Endothelial cell of umbilical vein (primary cell): Measurements from ENCODE around the gene MNAT1. TPM values are rescaled to one million over a fixed set of nuclear protein-coding genes. Genes with fewer than 3 reads are reported as not detected.

Experiments
- BruUV-seq: library from RNA; stranded (reverse); fragments of 400-500 nt; replicated peaks from 2 replicates; lab custom pipeline; 2021; lab: Mats Ljungman, UMichigan
- CTCF ChIA-PET: fragments of 300-600, 350-600 bp; sonication (Branson Sonifier 250); formaldehyde crosslinking; loops from one replicate; lab custom pipeline; 2021; ENCODE audit warnings: antibody characterized with exemption, inconsistent platforms; lab: Charles Lee
- POLR2A ChIA-PET: fragments of 300-600, 350-600 bp; sonication (Branson Sonifier 250); formaldehyde crosslinking; loops from one replicate; lab custom pipeline; 2021; ENCODE audit warnings: antibody characterized with exemption, inconsistent platforms; lab: Charles Lee
- DNase-seq: peaks from one replicate; pipeline ENCODE4 v3.0.0-alpha.2; 2011; ENCODE audit warnings: low read depth, low spot score
- FAIRE-seq: peaks from 2 replicates; lab custom pipeline; 2011; peaks lifted over from hg19 to GRCh38; lab: Jason Lieb, UNC
- H2AFZ ChIP-seq: 2 replicates; pipeline ENCODE4 v1.6.0; 2012; ENCODE audit warnings: low read depth, low read length, control low read depth, inconsistent platforms
- H3K27ac ChIP-seq: 2 replicates; pipeline ENCODE4 v1.5.1; 2011; ENCODE audit warnings: low read depth, mild to moderate bottlenecking, control low read depth, low read length, moderate library complexity; ENCODE audit not compliant: insufficient read depth
- H3K27me3 ChIP-seq, 2 experiments: 2 replicates each; pipeline versions ENCODE4 v1.6.0 to v1.6.1; 2011; ENCODE audit warnings: low read length in 2 of 2, mixed read lengths in 1 of 2; ENCODE audit not compliant: control insufficient read depth in 2 of 2, insufficient read depth in 2 of 2
- H3K36me3 ChIP-seq, 2 experiments: 2 replicates in 1 of 2; 3 replicates in 1 of 2; pipeline ENCODE4 v1.5.1; 2011; ENCODE audit warnings: low read length in 2 of 2, mild to moderate bottlenecking in 1 of 2, moderate library complexity in 1 of 2; ENCODE audit not compliant: control insufficient read depth in 2 of 2, insufficient read depth in 2 of 2; ENCODE audit errors: extremely low read depth in 1 of 2
- H3K4me1 ChIP-seq: 3 replicates; pipeline ENCODE4 v1.5.1; 2011; ENCODE audit warnings: mild to moderate bottlenecking, low read length; ENCODE audit not compliant: control insufficient read depth, insufficient read depth; ENCODE audit errors: extremely low read depth
- H3K4me2 ChIP-seq: 2 replicates; pipeline ENCODE4 v1.6.1; 2011; ENCODE audit warnings: low read length, control low read depth, mixed read lengths; ENCODE audit not compliant: insufficient read depth
- H3K4me3 ChIP-seq, 3 experiments: fragments of 200-600 bp in 1 of 3; sonication (generic), shearing (Covaris generic) in 1 of 3; replicated peaks in 1 of 3; 2 replicates each; pipeline ENCODE4 v1.5.1; 2011 to 2016; ENCODE audit warnings: control low read depth in 3 of 3, low read length in 3 of 3, mild to moderate bottlenecking in 2 of 3, inconsistent platforms in 1 of 3, low read depth in 1 of 3, moderate library complexity in 1 of 3; ENCODE audit not compliant: insufficient read depth in 1 of 3
- H3K79me2 ChIP-seq: 2 replicates; pipeline ENCODE4 v1.6.0; 2012; ENCODE audit warnings: low read length, inconsistent platforms; ENCODE audit not compliant: control insufficient read depth, insufficient read depth
- H3K9ac ChIP-seq: replicated peaks from 2 replicates; pipeline ENCODE3; 2011; ENCODE audit warnings: low read length, control low read depth; ENCODE audit not compliant: insufficient read depth; ENCODE audit errors: extremely low read depth
- H3K9me1 ChIP-seq: replicated peaks from 3 replicates; pipeline ENCODE4 v1.6.0; 2011; ENCODE audit warnings: mild to moderate bottlenecking, low read length; ENCODE audit not compliant: control insufficient read depth, insufficient read depth; ENCODE audit errors: extremely low read depth
- H3K9me3 ChIP-seq: replicated peaks from 2 replicates; pipeline ENCODE4 v1.5.1; 2012; ENCODE audit warnings: low read length, inconsistent platforms; ENCODE audit not compliant: control insufficient read depth, insufficient read depth
- H4K20me1 ChIP-seq: replicated peaks from 2 replicates; pipeline ENCODE3; 2011; ENCODE audit warnings: mild to moderate bottlenecking, low read length; ENCODE audit not compliant: control insufficient read depth, insufficient read depth; ENCODE audit errors: extremely low read depth
- CTCF ChIP-seq, 2 donors: IDR thresholded peaks; 1 replicate in 1 of 2; 2 replicates in 1 of 2; pipeline ENCODE4 v1.5.1; 2011; ENCODE audit warnings: low read length in 2 of 2, mild to moderate bottlenecking in 2 of 2, moderate library complexity in 2 of 2, control low read depth in 1 of 2, inconsistent platforms in 1 of 2, low read depth in 1 of 2; ENCODE audit not compliant: insufficient read depth in 1 of 2; ENCODE audit errors: extremely low read depth in 1 of 2
- EZH2 ChIP-seq: IDR thresholded peaks from 2 replicates; pipeline ENCODE4 v1.6.1; 2012; ENCODE audit warnings: borderline replicate concordance, low read depth, mild to moderate bottlenecking, moderate library complexity, low read length, inconsistent platforms; ENCODE audit not compliant: severe bottlenecking
- FOS ChIP-seq: IDR thresholded peaks from 2 replicates; pipeline ENCODE4 v1.6.1; 2011; ENCODE audit warnings: mild to moderate bottlenecking, low read length, moderate library complexity, borderline replicate concordance; ENCODE audit not compliant: insufficient read depth
- GATA2 ChIP-seq: IDR thresholded peaks from 2 replicates; pipeline ENCODE4 v1.7.0; 2011; ENCODE audit warnings: low read depth, mild to moderate bottlenecking, moderate library complexity, mixed read lengths, low read length; ENCODE audit not compliant: insufficient read length, insufficient read depth
- JUN ChIP-seq: IDR thresholded peaks from 2 replicates; pipeline ENCODE4 v1.6.1; 2011; ENCODE audit warnings: borderline replicate concordance, low read depth; ENCODE audit not compliant: insufficient read length, insufficient read depth
- MYC ChIP-seq: IDR thresholded peaks from one replicate; pipeline ENCODE4 v1.6.1; 2011; ENCODE audit warnings: mild to moderate bottlenecking, low read depth, low read length
- POLR2A ChIP-seq: IDR thresholded peaks from 2 replicates; pipeline ENCODE4 v1.6.1; 2012; ENCODE audit warnings: low read depth, mild to moderate bottlenecking, control low read depth, low read length
- POLR2AphosphoS5 ChIP-seq: IDR thresholded peaks from 2 replicates; pipeline ENCODE4 v1.6.1; 2012; ENCODE audit warnings: low read depth, mild to moderate bottlenecking, control low read depth, low read length, moderate library complexity; ENCODE audit not compliant: insufficient read depth
- dilution Hi-C: fragments of 300-500 bp; cut with MboI; formaldehyde crosslinking; loops from one replicate; pipeline ENCODE4 v1.15.0; 2019; ENCODE audit warnings: low sequenced_read_pairs; ENCODE audit not compliant: extremely low pct_ligation_motif_present
- intact Hi-C: fragments of 100-400 bp; cut with micrococcal nuclease; formaldehyde crosslinking; loops from one replicate; pipeline ENCODE4 v1.10.0; 2022
- polyA plus RNA-seq, 4 experiments: library from polyadenylated mRNA; depleted of rRNA in 3 of 4; stranded (reverse) in 3 of 4; unstranded in 1 of 4; fragments of >200 nt; gene quantifications; 2 replicates each; pipeline versions ENCODE4 v1.2.1 to v1.2.3, GENCODE V29; 2011 to 2012; ENCODE audit warnings: missing spikeins in 1 of 4
- total RNA-seq: library from RNA; stranded (reverse); gene quantifications from 2 replicates; pipeline ENCODE4 v1.2.3, GENCODE V29; 2021
- TF ChIP-seq, protein P1 (sequence below): IDR thresholded peaks from 2 replicates; pipeline ENCODE4 v1.6.1; 2011; ENCODE audit not compliant: insufficient read depth, insufficient read length

The MNAT1 gene
- total and polyA plus RNA-seq, 2 donors (not counting 3 experiments of a cell fraction or from before 2014, with no cell fraction given) = 35.7 to 55.7 TPM

DNA sequence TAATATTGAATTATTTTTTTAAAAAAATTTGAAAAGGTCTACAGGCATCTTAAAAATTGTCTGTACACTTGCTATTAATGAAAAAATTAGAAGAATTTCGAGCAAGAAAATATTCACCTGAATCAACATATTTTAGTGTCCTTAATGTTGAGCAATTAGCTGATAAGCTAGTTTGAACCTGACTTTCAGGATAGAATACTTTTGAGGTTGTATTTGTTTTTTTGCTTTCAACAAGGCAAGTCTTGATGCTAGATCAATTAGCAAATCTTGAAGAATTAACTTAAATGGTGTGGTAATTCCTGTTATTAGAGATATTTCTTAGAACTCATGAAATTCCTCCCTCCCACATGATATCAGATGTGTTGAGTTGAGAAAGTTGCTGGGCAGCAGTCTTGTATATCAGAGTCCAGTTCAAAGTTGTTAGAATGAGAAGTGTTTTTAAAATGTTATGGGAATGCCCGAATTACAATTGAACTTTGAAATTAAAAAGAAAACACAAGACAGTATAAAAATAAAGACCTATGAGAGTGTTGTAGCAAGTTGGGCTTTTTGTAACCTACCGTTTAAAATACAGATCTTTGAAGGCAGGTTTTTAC is 127.1 kb downstream of the MNAT1 start:
- H2AFZ ChIP-seq = no peak overlapping the region
- H3K27ac ChIP-seq = no peak overlapping the region
- no peaks in the 10 kb centered on the region for H3K27me3 ChIP-seq
- no peak overlapping the region for H3K4me3 ChIP-seq
- no peaks in the 10 kb centered on the region for H3K36me3 ChIP-seq
- no peak overlapping the region for H3K4me2 ChIP-seq
- FAIRE-seq = no peak
- DNase-seq = no peak
- ChIA-PET POLR2A (no interaction called here), CTCF (interaction anchor here (0.8 kb wide), 1 partner anchor 14 kb away, joined by 4 read pairs; no protein-coding TSS in a partner anchor)
- H3K4me1 ChIP-seq = no peaks in the 10 kb centered on the region
- H3K9ac ChIP-seq = no peak overlapping the region
- no peaks in the 10 kb centered on the region for H4K20me1 ChIP-seq
- intact Hi-C loops = no loop called here
- no peaks in the 10 kb centered on the region for H3K9me3 ChIP-seq
- TF ChIP-seq EZH2 (no peak), MYC (no peak), FOS (no peak), POLR2A (no peak), CTCF (IDR thresholded peaks at IDR 0.05; ENCODE audit: extremely low read depth in 1 of 2, insufficient read depth in 1 of 2, low read depth in 1 of 2, low read length in 2 of 2) (no peak), JUN (no peak), POLR2AphosphoS5 (no peak), GATA2 (no peak)
- TF ChIP-seq, protein P1, sequence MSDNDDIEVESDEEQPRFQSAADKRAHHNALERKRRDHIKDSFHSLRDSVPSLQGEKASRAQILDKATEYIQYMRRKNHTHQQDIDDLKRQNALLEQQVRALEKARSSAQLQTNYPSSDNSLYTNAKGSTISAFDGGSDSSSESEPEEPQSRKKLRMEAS = no peak
- H3K9me1 ChIP-seq = no peaks in the 10 kb centered on the region
- no peaks in the 10 kb centered on the region for H3K79me2 ChIP-seq
- BruUV-seq = no TSS peak
- dilution Hi-C loops = no loop called here
